CD4-positive, alpha-beta T cell treated with Interferon alpha-2 for 1 hour (primary cell): ENCODE data around the gene LIN7A.

Source experiments
- DNase-seq, 2 donors: peaks; one replicate each; pipeline ENCODE4 v3.0.0-alpha.2; 2020 to 2022

LIN7A gene

DNA sequence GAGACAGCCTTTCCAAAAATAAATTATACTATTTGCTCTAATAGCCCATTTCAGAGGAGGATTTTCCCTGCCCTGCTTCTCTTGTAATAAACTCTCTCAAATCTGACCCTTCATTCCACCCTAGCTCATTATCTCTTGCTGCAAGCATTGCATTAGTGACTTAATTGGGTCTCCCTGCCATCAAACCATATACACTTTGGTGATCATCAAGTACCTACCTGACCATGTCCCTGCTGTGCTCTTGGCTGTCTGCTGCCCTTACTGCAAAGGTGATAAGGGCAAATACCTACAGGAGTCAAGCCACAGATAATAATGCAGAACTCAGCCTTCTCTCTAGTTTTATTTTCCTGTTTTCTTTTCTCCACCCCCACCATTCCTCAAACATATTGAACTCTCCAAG, 88.4 kb downstream of the LIN7A start:
- no peak for DNase-seq

DNA sequence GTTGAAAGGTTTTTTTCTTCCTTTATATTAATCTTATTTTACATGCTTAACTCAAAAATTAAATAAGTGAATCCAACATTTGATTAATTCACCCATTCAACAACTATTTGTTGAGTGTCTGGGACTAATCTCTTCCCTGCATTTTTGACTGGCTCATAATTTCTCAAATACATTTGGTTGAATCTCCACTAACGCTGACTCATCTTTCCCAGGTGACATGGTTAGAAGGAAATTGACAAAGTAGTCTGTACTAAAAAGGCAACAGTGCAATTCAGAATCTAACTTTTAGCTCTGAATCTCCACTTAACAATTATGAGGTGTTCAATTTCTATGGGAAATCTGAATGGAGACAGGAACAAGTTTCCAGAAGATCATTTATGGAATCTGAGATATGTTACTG, 88.9 kb downstream of the LIN7A start:
- no peak for DNase-seq

DNA sequence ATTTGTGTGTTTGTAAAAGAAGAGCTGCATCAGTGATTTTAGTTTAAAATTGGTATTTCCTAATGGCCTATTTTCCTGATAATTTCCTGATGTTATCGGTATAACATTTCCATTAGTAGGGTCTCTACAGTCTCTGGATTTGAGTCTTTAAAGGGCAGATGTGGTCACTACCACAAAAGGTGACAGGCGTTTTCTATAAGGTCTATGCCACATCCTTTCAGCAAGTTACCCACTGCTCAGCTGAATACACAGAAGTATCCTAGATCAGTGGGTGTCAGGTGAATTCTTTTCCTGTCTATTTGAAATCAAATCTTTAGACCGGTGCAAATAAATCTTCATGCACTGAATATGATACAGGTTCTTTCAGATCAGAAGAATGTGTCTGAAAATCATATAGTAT, 90.2 kb downstream of the LIN7A start:
- no peak for DNase-seq

DNA sequence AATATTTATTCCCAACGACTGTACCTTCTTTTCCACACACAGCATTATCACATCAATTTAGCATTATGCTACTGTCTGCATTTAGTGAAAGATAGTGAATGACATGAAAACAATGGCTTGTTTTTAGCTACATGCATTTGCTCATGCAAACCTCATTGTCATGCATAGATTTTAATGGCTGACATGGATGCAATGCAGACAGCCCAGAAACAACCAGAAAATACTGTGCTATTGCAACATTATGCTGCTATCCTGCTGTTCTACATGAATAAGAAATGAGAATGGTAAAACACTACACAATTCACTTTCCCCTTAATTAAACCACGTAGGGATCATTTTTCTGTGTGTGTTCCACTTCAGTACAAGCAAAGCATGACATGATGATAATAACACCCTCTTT, 90.8 kb downstream of the LIN7A start:
- no peak for DNase-seq

DNA sequence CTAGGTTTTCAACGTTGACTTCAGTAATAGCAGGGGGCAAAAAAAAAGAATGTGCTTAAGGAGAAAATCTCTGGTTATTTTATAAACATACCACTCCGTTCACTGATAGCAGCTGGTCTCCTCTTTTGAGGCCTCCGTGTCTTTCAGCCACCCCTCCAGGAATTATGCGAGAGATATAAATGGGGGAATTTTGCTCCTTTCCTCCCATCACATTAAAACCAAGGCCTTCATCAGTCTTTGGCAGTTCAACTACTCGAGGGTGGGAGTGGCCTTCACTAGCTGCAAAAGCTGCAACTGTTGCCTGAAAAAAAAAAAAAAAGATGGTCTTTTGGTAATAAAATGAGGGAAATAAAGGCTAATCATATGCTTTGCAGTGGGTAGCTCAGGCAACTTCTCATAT, 92.1 kb downstream of the LIN7A start:
- DNase-seq: no peak

DNA sequence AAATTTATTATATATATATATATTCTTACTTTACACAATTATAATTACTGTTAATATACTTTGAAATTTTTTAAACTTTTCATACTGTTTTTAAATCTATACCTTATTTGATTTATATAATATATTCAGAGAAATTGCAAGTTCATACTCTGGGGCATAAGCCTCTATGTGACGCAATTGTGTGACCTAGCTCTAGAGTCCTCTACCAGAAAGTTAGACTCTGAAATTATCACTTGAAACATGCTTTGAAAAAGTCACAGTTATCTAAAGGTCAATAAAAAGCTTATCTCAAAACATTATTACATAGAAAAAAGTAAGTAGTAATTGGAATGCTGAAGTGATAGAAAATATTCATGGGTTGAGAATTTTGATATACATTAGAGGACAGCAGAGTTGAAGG, 93.8 kb downstream of the LIN7A start:
- DNase-seq: no peak

DNA sequence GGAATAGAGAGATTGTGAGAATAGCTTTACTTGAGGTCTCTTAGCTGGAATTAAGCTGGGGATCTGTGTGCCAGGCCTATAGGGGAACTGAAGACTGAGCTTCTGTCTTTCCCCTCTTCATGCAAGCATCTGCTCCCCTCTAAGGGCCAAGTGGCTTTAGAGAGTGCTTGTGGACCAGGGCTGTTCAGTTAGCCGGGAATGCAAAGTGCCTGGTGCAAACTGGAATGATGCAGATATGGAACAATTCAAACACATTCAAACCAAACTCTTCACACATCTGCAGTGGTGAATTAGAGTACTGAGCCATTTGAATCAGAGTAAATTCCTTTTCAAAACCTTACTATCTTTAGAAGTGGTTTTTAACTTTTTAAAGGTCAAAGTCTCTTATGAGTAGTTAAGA, 99.0 kb downstream of the LIN7A start:
- DNase-seq: no peak

DNA sequence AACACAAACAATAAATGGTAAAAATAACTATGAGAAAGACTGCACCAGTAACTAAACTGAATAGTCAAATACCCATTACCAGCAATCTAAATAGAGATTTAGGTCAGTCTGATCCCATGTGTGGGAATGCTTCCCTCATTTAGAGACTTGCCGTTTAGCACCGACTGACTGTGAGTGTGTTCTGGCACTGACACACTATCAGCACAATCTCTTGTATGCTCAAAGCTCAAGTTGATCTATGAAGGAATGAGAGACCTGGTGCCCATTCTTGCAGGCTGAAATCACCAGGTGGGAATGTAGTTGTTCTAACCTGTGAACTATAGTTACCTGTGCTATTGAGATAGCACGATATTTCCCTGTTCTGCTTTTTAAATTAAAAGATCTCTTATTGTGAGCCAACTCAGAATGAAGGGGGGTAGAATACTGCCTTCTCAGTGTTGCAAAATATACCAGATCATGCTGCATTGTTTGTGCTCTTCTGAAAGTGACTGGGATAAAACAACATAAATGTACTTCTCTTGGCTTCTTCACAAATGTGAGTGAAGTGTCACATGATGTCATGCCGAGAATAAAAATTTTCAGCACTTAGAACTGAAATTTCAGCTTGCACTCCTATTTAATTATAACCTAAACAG, 99.6 kb downstream of the LIN7A start:
- DNase-seq: no peak

DNA sequence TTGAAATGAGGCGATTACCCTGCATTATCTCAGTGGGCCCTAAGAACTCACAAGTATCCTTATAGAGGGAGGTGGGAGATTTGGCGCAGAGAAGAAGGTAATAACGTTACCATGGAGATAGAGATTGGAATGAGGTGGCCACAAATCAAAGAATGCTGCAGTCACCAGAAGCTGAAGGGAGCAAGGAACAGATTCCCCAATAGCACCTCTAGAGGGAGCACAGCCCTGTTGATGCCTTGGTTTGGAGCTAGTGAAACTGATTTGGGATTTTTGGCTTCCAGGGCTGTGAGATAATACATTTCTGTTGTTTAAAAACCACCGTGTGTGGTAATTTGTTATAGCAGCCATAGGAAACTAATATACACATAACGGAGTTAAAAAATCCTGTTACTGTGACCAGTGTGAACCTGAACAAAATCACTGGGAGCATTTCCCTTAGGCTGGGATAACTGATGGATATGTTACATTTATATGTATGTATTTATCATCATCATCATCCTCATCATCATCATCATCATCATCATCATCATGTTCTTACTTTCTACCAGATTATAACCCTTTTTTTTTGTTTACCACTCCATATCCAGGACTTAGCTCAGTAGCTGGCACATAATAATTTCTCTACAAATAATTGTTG, 100.3 kb downstream of the LIN7A start:
- DNase-seq: no peak

DNA sequence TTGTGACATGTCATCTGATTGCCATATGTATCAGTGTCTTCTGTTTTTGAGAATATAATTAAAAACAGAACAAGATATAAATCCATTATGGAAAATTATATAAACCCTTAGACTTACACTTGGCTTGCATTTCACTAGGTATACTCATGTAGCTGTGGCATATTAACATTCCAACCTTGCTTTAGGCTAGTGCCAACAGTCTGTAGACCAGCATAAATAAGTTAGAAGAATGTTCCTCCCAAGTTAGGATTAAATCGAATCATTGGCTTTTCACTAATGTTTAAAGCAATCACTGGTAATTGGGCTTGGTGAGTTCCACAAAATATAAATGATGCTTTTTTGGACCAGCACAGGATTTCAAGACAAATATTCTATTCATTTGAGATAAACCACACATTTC, 103.0 kb downstream of the LIN7A start:
- no peak for DNase-seq

DNA sequence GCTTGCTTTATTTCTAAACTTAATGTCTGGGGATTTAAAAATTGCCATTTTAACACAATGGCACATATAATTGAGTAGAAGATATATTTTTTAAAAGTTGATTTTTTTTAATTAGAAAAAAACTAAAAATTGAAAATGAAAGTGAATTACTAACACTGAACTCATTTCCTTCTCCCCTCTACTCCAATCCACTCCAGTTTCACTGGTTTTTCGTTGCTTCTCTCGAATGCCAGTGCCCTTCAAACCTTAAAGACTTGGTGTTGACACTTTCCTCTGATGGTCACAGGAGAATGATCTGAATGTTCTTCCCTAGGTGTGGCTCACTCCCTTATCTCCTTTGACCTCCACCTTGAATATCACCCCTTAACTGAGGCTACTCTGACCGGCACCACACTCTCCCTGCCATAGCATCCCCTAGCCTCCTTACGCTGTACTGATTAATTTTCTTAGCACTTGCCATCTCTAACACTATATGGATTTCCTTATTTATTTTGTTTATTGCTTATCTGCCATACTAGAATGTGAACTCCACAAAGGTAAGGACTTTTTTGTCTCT, 107.1 kb downstream of the LIN7A start:
- DNase-seq: no peak

DNA sequence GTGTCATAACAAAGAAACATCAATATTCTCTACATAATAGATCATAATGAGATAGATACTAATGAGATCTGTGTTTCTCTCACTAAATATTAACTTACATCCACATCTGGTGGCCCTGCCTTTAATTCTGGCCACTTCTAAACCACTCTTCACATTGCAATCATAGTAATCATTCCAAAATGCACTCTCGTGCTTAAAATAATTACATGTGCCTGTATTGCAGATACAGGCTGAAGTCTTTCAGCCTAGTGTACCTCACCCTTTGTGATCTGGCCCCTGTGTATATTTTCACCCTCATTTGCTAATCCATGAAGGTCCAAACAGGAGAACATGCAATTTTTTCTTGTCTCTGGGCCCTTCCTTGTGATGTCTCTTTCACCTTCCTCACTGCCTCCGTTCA, 108.0 kb downstream of the LIN7A start:
- no peak for DNase-seq

DNA sequence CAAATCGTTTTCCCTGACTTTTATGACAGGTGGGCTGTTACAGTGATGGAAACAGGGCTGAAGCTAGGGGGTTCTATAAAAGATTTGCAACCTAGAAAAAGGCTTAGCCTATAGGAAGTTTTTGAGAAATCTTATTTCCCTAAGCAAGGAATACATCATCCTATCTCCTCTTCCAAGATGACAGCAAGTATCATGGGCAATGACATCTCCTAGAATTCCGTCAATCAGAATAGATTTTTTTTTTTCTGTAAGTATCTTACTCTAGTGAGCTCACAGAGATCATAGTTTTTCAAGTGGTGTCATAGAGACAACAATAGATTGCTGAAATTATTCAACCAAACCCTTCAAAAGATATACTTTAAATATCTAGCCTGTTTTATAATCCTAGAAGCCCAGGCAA, 112.2 kb downstream of the LIN7A start:
- no peak for DNase-seq

DNA sequence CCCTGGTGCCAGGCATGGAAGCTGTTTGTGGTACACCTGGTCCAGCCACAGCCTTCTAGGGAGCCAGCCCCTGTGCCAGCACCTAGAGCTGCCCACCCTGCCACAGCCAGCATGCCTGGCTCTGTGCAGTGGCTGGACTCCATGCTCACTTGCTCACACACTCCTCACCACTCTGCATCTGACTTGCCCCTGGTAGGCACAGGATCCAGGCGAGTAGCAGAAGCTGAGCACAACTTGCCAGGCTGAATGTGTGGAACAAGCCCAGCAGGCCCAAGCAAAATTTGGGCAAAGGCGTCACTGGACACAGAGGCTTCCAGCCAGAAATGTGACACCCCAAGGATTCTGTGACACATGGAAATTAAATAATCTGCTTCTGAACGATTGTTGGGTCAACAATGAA, 114.3 kb downstream of the LIN7A start:
- no peak for DNase-seq

DNA sequence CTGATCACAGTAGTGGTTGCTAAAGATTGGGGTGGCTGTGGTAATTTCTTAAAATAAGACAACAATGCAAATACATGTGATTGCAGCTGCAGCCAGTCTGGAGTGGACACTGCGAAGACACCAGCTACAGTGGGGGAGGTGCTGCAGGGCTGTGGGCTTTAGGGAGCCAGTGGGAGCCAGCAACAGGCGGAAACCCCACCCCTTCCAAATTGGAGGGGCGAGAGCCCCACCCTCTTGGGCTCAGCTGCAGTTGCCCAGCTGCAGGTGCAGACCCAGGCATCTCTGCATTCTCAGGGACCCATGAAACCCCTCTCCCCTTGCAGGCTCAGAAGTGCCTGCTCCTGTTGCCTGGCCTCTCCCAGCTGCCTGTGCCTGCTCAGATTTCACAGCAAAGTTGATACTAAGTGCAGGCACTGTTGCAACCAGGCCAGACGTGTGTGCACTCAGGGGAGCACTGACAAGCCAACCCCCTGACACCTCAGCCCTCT, 116.2 kb downstream of the LIN7A start:
- no peak for DNase-seq

DNA sequence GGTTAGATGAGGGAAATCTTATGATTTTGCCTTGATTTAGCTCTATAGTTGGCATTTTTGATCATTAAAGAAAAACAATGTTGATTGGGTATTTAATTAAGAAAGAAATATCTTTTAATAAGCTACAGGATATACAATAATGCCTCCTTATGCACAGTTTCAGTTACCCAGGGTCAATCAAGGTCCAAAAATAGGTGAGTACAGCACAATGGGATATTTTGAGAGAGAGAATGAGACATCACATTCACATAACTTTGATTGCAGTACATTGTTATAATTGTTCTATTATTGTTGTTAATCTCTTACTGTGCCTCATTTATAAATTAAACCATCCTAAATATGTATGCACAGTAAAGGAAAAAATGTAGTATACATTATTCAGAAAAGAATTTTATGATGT, 118.9 kb downstream of the LIN7A start:
- no peak for DNase-seq

DNA sequence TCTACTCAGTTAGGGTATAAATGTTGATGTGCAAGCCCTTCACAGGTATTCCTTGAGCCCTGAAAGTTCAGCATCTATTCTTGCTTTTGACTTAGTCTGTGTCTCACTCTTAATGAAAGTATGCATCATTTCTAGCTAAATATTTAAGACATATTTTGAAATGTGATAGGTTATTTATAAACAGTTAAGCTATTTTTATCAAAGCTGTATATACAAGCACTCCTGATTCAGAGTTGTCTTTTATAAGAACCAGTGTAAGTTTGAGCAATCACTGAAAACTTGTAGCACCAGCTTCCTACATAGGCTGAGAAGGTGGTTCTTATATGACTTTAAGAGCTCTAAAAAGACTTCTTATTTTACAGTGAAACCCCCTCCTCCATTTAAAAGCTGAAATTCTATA, 122.4 kb downstream of the LIN7A start:
- no peak for DNase-seq

DNA sequence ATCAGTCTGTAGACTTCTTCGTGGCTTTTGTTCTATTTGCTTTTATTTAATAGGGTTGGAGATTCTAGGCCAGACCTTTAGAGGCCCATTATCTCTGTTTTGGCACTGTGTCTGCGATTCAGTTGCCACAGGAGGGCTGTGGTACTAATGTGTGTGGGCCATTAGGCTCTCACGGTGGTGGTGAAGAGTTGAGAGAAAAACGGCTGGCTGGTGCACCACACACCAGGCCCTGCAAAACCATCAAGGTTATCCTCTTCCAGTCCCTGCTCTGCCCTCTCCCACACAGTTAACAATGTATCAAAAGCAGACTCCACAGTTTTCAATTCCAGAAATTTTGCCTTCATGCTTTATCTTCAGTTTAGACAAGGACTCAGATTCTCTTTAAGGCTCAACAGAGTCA, 123.3 kb downstream of the LIN7A start:
- no peak for DNase-seq

DNA sequence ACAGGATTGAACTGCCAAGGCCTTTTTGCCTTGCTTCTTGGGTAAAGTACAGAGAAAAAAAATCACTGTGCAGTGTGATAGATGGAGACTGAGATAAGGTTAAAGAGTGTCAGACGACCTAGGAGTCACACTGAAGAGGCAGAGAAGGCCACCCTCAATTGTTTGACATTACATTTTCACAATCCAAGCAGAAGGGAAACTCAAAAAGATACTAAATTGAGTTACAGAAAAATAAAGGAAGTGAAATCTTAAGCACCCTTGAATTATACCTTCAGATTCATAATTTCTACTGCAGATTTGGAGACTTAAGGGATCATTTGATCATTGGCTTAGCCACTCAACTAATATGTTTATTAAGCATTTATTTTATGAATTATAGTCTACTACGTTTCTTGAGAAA, 123.9 kb downstream of the LIN7A start:
- no peak for DNase-seq

DNA sequence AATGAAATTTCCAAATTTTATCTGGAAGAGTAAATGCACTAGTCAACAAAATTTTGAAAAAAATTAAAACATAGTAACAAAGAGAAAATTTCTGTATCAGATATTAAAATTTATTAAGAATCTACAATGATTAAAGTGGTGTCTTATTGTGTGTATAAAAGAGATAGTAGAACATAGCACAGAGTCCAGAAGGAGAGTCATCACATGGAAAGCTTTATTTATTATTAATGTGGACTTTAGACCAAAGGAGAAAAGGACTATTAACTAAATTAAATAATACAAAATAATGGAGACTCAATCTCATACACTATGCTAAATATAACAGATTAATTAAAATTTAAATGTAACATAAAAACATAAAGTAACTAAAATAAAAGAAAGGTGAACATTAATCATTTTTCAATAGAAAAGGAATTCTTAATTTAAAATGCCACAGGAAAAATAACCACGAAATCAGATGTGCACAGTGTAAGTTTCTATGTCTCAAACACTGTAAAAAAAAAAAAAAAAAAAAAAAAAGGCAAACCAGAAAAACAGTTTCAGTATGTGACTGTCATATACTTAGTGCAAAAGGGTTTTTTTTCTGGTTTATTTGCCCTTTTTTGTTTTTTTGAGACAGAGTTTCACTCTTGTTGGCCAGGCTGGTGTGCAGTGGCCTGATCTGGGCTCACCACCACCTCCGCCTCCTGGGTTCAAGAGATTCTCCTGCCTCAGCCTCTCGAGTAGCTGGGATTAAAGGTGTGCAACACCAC, 125.6 kb downstream of the LIN7A start:
- DNase-seq: no peak

DNA sequence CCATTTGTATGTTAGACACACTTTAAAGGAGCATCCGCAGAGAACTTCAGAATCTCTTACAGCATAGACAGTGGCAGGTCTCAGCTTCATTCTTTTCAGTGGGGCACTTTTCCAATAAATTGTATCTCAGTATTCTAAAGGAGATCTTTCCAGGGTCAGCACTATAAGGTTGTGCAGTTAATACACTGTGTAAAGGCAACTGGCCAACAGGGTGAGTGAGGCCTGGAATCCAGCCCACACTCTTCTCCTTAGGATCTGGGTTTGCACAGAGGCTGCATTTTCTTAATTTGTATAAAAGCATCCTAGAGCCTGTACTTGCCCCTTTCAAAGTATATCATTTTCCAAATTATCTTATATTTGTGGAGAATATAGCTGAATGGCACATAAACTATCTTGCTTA, 126.9 kb downstream of the LIN7A start:
- no peak for DNase-seq

DNA sequence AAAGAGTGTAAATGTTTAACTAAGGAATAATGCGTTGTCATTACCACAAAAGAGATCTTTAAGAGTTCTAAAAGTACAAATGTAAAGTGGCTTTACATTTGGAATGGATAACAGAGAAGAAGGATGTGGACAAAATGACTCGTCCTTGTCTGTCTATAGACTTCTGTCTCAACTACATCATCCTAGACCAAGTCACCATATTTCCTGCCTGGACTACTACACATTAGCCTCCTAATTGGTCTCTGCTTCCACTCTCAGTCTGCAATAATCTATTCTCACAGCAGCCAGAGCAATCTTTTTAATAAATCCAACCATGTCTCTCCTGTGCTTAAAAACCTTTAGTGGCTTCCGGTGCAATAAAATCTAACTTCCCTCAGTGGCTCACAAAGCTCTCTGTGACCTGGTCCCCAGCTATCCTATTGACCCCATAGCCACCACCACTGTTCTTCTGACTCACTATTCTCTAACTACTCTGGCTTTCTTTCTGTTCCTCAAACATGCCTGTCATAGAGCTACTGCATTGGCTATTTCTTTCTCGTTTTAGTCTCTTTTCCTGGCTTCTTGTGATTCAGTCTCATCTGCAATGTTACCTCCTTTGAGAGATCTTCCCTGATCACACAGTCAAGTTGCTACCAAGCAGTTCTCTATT, 130.0 kb downstream of the LIN7A start:
- DNase-seq: no peak

DNA sequence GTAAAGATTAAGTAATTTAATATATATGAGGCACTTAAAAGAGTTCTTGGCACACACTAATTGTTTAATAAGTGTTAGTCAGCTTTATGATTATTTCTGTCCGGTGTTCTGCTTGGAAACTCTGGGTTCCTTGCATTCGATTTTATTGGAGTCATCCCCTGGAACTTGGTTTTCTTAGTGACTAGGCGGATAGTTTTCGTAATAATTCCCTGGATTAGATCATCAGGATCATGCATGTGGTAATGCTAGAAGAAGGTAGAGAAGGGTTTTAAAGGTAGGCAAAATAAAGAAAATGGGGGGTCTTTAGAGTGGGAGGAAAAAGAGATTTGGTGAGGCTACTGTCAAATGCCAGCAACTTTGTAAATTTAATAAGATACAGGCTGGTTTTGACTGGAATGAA, 132.6 kb downstream of the LIN7A start:
- no peak for DNase-seq
